ENCODE data around the gene PCNX1.

DNA sequence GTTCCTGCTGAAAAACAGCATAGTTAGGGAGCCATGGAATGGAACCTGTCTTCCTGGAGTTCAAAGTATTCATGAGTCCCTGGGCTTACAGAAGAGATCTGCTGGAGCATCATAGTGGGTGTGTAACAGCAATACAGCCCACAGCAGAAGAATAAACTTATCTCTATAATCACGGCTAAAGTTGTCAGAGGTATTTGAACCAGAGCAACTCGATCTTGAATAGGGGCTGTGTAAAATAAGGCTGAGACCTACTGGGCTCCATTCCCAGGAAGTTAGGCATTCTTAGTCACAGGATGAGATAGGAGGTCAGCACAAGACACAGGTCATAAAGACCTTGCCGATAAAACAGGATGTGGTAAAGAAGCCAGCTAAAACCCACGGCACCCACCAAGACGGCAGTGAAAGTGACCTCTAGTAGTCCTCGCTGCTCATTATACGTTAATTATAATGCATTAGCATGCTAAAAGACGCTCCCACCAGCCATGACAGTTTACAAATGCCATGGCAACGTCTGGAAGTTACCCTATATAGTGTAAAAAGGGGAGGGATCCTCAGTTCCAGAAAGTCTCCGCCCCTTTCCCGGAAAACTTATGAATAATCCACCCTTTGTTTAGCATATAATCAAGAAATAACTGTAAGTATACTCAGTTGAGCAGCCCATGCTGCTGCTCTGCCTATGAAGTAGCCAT, 223.4 kb downstream of the PCNX1 start:
- TF ChIP-seq DACH1 (IDR thresholded peaks at IDR 0.05; ENCODE audit: partially characterized antibody) (no peak), ETV5 (CRISPR knock-in tag; IDR thresholded peaks at IDR 0.05; ENCODE audit: low read depth) (peak; percentile 93), POLR2A (conservative IDR thresholded peaks at IDR 0.05) (no peak), POLR2AphosphoS5 (IDR thresholded peaks at IDR 0.05; ENCODE audit: control insufficient read depth, insufficient read depth, low read depth, low read length) (no peak), MXI1 (IDR thresholded peaks at IDR 0.05; ENCODE audit: low read depth, low read length) (peak; percentile 57; the same call in 1 of the 2 replicates), MYNN (IDR thresholded peaks at IDR 0.05) (no peak), MYNN (CRISPR knock-in tag; IDR thresholded peaks at IDR 0.05) (no peak), CHCHD3 (CRISPR knock-in tag; IDR thresholded peaks at IDR 0.05) (no peak)
- TF ChIP-seq, protein P1, sequence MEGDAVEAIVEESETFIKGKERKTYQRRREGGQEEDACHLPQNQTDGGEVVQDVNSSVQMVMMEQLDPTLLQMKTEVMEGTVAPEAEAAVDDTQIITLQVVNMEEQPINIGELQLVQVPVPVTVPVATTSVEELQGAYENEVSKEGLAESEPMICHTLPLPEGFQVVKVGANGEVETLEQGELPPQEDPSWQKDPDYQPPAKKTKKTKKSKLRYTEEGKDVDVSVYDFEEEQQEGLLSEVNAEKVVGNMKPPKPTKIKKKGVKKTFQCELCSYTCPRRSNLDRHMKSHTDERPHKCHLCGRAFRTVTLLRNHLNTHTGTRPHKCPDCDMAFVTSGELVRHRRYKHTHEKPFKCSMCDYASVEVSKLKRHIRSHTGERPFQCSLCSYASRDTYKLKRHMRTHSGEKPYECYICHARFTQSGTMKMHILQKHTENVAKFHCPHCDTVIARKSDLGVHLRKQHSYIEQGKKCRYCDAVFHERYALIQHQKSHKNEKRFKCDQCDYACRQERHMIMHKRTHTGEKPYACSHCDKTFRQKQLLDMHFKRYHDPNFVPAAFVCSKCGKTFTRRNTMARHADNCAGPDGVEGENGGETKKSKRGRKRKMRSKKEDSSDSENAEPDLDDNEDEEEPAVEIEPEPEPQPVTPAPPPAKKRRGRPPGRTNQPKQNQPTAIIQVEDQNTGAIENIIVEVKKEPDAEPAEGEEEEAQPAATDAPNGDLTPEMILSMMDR (IDR thresholded peaks at IDR 0.05 in 2 of 3, conservative IDR thresholded peaks at IDR 0.05 in 1 of 3; ENCODE audit: insufficient read depth in 2 of 3, low read depth in 1 of 3, low read length in 3 of 3), result no peak
